ENCODE results near the gene SERINC5. TPM values are rescaled to one million over a fixed set of nuclear protein-coding genes. Genes with fewer than 3 reads are reported as not detected.
A peak's percentile ranks its signal among the peaks of the same experiment; 100 is the strongest.

The SERINC5 gene
- total RNA-seq, 2 experiments from 2014 or later: 115 to 123 TPM

DNA sequence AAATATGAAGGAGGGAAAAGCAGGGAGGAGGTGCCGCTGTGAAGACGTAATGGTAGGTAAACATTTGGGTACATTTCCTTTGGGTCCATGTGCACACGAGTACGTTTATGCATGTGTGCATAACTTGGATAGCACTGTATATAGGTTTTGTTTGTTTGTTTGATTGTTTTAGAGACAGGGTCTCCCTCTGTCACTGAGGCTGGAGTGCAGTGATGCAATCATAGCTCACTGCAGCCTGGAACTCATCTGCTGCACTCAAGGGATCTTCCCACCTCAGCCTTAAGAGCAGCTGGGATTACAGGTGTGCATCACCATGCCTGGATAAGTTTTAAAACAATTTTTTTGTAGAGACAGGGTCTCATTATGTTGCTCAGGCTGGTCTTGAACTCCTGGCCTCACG, 126.7 kb downstream of the SERINC5 start:
- Histone ChIP-seq H3K27ac (ENCODE audit: low read depth in 1 of 2, low read length in 2 of 2) (no peak overlapping the region), H3K27me3 (ENCODE audit: control insufficient read depth in 1 of 2, insufficient read depth in 2 of 2, low read length in 2 of 2) (no peaks in the 10 kb centered on the region), H3K9me3 (ENCODE audit: control insufficient read depth in 1 of 2, insufficient read depth in 1 of 2, low read length in 2 of 2) (peaks cover 0 to 3% of the 10 kb centered on the region in 2 experiments), H3K4me1 (ENCODE audit: insufficient read depth, low read length) (peaks cover 56% of the 10 kb centered on the region), H3K36me3 (ENCODE audit: insufficient read depth, low read length) (peaks cover 6% of the 10 kb centered on the region), H3K4me3 (ENCODE audit: low read length) (no peak overlapping the region)
- POLR2A ChIA-PET: interaction anchor here (0.6 to 0.9 kb wide), 3 partner anchors 12 to 925 kb away, joined by 3 to 4 read pairs (median 3); no protein-coding TSS in a partner anchor
- Mint-ChIP-seq H3K27ac (peak overlapping the region; percentile 95), H3K36me3 (ENCODE audit: low read depth) (peaks cover 35% of the 10 kb centered on the region), H3K4me3 (no peak overlapping the region), H3K9me3 (peaks cover 2% of the 10 kb centered on the region), H3K4me1 (ENCODE audit: low read depth) (peaks cover 73% of the 10 kb centered on the region), H3K27me3 (no peaks in the 10 kb centered on the region)
- DNase-seq: no peak
- intact Hi-C loops (cut with DNase I, micrococcal nuclease): no loop called here
- TF ChIP-seq, protein P1, sequence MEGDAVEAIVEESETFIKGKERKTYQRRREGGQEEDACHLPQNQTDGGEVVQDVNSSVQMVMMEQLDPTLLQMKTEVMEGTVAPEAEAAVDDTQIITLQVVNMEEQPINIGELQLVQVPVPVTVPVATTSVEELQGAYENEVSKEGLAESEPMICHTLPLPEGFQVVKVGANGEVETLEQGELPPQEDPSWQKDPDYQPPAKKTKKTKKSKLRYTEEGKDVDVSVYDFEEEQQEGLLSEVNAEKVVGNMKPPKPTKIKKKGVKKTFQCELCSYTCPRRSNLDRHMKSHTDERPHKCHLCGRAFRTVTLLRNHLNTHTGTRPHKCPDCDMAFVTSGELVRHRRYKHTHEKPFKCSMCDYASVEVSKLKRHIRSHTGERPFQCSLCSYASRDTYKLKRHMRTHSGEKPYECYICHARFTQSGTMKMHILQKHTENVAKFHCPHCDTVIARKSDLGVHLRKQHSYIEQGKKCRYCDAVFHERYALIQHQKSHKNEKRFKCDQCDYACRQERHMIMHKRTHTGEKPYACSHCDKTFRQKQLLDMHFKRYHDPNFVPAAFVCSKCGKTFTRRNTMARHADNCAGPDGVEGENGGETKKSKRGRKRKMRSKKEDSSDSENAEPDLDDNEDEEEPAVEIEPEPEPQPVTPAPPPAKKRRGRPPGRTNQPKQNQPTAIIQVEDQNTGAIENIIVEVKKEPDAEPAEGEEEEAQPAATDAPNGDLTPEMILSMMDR (IDR thresholded peaks at IDR 0.05): no peak
- CTCF ChIA-PET: no interaction called here
- no peak for ATAC-seq (ENCODE audit: poor library complexity)

DNA sequence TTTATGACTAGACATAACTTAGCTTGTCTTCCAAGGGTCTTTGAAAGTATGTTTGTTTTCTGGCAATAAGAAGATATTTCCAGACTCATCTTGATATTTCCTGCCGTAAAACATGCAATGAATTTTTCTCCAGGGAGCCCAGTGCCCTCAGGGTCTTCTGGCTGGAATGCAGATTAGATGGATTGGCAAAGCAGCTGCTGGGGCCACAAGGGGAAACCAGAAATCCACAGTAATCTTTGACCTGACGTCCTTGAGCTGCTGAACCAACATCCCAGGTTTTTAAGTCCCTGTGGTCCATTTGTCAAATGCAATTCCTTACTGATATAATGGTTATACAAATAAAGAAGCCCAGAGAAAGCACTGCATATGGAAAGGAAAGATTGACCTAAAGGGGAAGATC, 127.7 kb downstream of the SERINC5 start:
- peaks cover 2% of the 10 kb centered on the region for H3K9me3 Mint-ChIP-seq
- Histone ChIP-seq H3K27me3 (ENCODE audit: control insufficient read depth in 1 of 2, insufficient read depth in 2 of 2, low read length in 2 of 2) (no peaks in the 10 kb centered on the region), H3K36me3 (ENCODE audit: insufficient read depth, low read length) (peaks cover 6% of the 10 kb centered on the region), H3K27ac (ENCODE audit: low read depth in 1 of 2, low read length in 2 of 2) (peak overlapping the region in 1 of 2 donors; percentile 40), H3K4me1 (ENCODE audit: insufficient read depth, low read length) (peaks cover 55% of the 10 kb centered on the region), H3K4me3 (ENCODE audit: low read length) (no peak overlapping the region), H3K9me3 (ENCODE audit: control insufficient read depth in 1 of 2, insufficient read depth in 1 of 2, low read length in 2 of 2) (peaks cover 0 to 3% of the 10 kb centered on the region in 2 experiments)
- POLR2A ChIA-PET: interaction anchor here (1.0 kb wide), 1 partner anchor 14 kb away, joined by 3 read pairs; no protein-coding TSS in a partner anchor
- ATAC-seq (ENCODE audit: poor library complexity): no peak
- peak overlapping the region; percentile 95 for H3K27ac Mint-ChIP-seq
- no peak overlapping the region for H3K4me3 Mint-ChIP-seq
- H3K36me3 Mint-ChIP-seq (ENCODE audit: low read depth): peaks cover 43% of the 10 kb centered on the region
- intact Hi-C loops (cut with DNase I, micrococcal nuclease): no loop called here
- H3K27me3 Mint-ChIP-seq: no peaks in the 10 kb centered on the region
- TF ChIP-seq, protein P1 (IDR thresholded peaks at IDR 0.05): no peak
- peaks cover 72% of the 10 kb centered on the region for H3K4me1 Mint-ChIP-seq (ENCODE audit: low read depth)
- DNase-seq: no peak
- CTCF ChIA-PET: interaction anchor here (1.5 kb wide), 1 partner anchor 77 kb away, joined by 5 read pairs; no protein-coding TSS in a partner anchor

DNA sequence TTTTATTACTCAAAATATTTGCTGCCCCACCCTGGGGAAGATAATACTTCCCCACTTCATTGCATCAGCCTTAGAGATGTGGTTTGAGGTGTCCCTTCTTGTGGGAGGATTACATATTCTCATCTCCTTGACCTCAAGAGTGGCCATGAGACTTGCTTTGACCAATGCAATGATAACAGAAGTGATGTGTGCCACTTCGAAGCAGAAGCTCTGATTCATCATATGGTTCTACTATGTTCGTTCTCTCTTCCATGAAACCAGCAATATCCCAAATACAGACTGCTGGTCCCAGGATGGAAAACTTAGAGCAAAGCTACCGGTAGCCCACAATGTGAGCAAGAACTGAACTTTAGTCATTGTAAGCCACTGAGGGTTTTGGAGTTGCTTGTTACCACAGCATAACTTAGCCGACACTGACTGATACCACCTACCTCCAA, 128.7 kb downstream of the SERINC5 start:
- TF ChIP-seq, protein P1 (IDR thresholded peaks at IDR 0.05): no peak
- CTCF ChIA-PET: interaction anchor here (1.2 to 1.5 kb wide), 4 partner anchors 9 to 78 kb away, joined by 4 to 8 read pairs (median 4); no protein-coding TSS in a partner anchor
- Mint-ChIP-seq H3K27me3 (no peaks in the 10 kb centered on the region), H3K4me1 (ENCODE audit: low read depth) (peaks cover 67% of the 10 kb centered on the region), H3K27ac (peak overlapping the region; percentile 60), H3K36me3 (ENCODE audit: low read depth) (peaks cover 47% of the 10 kb centered on the region), H3K4me3 (no peak overlapping the region), H3K9me3 (peaks cover 2% of the 10 kb centered on the region)
- intact Hi-C loops (cut with DNase I, micrococcal nuclease): loop anchor here in 1 of 2 experiments (2.0 kb wide), 1 partner anchor 130 kb away; the partner anchor contains the start of gene SERINC5
- DNase-seq: peak in 2 of 14 experiments; percentile 48 to 67
- Histone ChIP-seq H3K36me3 (ENCODE audit: insufficient read depth, low read length) (peaks cover 6% of the 10 kb centered on the region), H3K27me3 (ENCODE audit: control insufficient read depth in 1 of 2, insufficient read depth in 2 of 2, low read length in 2 of 2) (no peaks in the 10 kb centered on the region), H3K27ac (ENCODE audit: low read depth in 1 of 2, low read length in 2 of 2) (peak overlapping the region in 1 of 2 donors; percentile 5), H3K4me3 (ENCODE audit: low read length) (no peak overlapping the region), H3K4me1 (ENCODE audit: insufficient read depth, low read length) (peaks cover 48% of the 10 kb centered on the region), H3K9me3 (ENCODE audit: control insufficient read depth in 1 of 2, insufficient read depth in 1 of 2, low read length in 2 of 2) (peaks cover 0 to 3% of the 10 kb centered on the region in 2 experiments)
- POLR2A ChIA-PET: interaction anchor here (1.0 to 2.3 kb wide), 3 partner anchors 9 to 60 kb away, joined by 3 to 17 read pairs (median 3); no protein-coding TSS in a partner anchor
- no peak for ATAC-seq (ENCODE audit: poor library complexity)

Data from CD4-positive, alpha-beta T cell (primary cell).